Measurements from ENCODE around the gene PMVK.

DNA sequence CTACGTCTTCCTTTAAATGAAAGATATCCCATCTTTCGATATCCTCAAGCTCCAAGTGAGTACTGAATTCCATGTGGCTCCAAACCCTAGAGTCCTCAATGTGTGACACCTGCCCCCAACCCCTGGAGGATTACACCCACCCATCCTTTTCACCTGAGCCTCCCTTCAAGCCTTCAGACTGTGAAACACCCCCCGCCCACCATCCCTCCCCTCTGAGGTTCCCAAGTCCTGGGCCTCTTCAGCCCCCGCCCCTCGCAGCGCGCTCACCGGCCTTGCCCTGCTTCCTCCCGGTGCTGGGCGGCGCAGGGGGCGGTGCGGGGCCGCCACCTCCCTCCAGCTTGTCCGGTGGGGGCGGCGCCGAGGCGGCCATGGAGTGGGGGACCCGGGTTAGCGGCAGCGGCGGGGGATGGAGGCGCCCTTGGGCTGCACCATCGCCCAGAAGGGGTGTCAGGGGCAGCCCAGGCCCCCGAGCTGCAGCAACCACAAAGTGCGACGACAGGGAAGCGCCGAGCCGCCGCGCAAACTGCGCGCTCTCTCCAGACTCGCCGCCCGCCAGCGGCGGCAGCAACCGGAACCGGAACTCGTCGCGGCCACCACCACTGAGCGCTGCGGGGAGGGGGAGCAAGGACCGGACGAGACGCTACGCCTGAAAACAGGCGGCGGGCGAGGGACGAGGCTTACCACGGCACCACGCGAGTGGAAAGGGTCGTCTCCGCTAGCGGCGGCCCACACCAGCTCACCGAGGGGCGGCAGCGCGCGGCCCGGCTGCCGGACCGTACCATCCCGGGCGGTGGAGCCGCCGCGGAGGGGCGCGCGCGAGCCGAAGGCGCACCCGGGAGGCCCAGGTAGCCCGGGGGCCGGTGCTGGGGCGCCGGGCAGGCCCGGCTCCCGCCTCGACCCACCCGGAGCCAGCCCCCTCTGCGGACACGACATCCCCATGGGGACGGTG is 25.0 kb upstream of the PMVK start, which contains the start of gene PYGO2:
- TF ChIP-seq, protein P1, sequence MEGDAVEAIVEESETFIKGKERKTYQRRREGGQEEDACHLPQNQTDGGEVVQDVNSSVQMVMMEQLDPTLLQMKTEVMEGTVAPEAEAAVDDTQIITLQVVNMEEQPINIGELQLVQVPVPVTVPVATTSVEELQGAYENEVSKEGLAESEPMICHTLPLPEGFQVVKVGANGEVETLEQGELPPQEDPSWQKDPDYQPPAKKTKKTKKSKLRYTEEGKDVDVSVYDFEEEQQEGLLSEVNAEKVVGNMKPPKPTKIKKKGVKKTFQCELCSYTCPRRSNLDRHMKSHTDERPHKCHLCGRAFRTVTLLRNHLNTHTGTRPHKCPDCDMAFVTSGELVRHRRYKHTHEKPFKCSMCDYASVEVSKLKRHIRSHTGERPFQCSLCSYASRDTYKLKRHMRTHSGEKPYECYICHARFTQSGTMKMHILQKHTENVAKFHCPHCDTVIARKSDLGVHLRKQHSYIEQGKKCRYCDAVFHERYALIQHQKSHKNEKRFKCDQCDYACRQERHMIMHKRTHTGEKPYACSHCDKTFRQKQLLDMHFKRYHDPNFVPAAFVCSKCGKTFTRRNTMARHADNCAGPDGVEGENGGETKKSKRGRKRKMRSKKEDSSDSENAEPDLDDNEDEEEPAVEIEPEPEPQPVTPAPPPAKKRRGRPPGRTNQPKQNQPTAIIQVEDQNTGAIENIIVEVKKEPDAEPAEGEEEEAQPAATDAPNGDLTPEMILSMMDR (IDR thresholded peaks at IDR 0.05; ENCODE audit: insufficient read depth, low read depth, low read length): peak; percentile 33
- TF ChIP-seq EZH2 (IDR thresholded peaks at IDR 0.05; ENCODE audit: insufficient read depth, low read length): no peak

All from astrocyte (in vitro differentiated cells and primary cell).